ENCODE measurements around the gene ALMS1.
"Not testable (repeated sequence)": the region's sequence is repeated elsewhere in the genome, so short reads cannot be mapped to it uniquely, and the experiment has no call there.

Gene ALMS1

GRCh38 chr2:73594251-73594650 is 208.6 kb downstream of the ALMS1 start:
- TF ChIP-seq CTCF (IDR thresholded peaks at IDR 0.05; ENCODE audit: low read depth, low read length): no peak
- no peak for DNase-seq (ENCODE audit: extremely low read depth, low read depth)

- no peak for DNase-seq (ENCODE audit: extremely low read depth, low read depth)
- TF ChIP-seq CTCF (IDR thresholded peaks at IDR 0.05; ENCODE audit: low read depth, low read length): no peak
Measured at GRCh38 chr2:73601780-73602179, 216.1 kb downstream of the ALMS1 start.

- not testable (repeated sequence) for DNase-seq (ENCODE audit: extremely low read depth, low read depth)
Measured at GRCh38 chr2:73603099-73603588, 217.5 kb downstream of the ALMS1 start.

GRCh38 chr2:73604589-73604988 is 219.0 kb downstream of the ALMS1 start:
- not testable (repeated sequence) for DNase-seq (ENCODE audit: extremely low read depth, low read depth)

- no peak for TF ChIP-seq CTCF (IDR thresholded peaks at IDR 0.05; ENCODE audit: low read depth, low read length)
- no peak for DNase-seq (ENCODE audit: extremely low read depth, low read depth)
Measured at GRCh38 chr2:73610111-73610510, 224.5 kb downstream of the ALMS1 start.

- no peak for DNase-seq (ENCODE audit: extremely low read depth, low read depth)
- TF ChIP-seq CTCF (IDR thresholded peaks at IDR 0.05; ENCODE audit: low read depth, low read length): no peak
Measured at GRCh38 chr2:73611193-73611592, 225.6 kb downstream of the ALMS1 start.

- no peak for TF ChIP-seq CTCF (IDR thresholded peaks at IDR 0.05; ENCODE audit: low read depth, low read length)
- no peak for DNase-seq (ENCODE audit: extremely low read depth, low read depth)
Measured at GRCh38 chr2:73611867-73612266, 226.2 kb downstream of the ALMS1 start.

- TF ChIP-seq CTCF (IDR thresholded peaks at IDR 0.05; ENCODE audit: low read depth, low read length): no peak
Measured at GRCh38 chr2:73614105-73614504, 228.5 kb downstream of the ALMS1 start.

More at GRCh38 chr2:73614105-73614504, 228.5 kb downstream of the ALMS1 start:
- no peak for DNase-seq (ENCODE audit: extremely low read depth, low read depth)
